ENCODE results near the gene INSM2. TPM values are rescaled to one million over a fixed set of nuclear protein-coding genes. Genes with fewer than 3 reads are reported as not detected.

Gene INSM2
- total RNA-seq, 1 donor from 2014 or later, result 0.12 TPM

DNA sequence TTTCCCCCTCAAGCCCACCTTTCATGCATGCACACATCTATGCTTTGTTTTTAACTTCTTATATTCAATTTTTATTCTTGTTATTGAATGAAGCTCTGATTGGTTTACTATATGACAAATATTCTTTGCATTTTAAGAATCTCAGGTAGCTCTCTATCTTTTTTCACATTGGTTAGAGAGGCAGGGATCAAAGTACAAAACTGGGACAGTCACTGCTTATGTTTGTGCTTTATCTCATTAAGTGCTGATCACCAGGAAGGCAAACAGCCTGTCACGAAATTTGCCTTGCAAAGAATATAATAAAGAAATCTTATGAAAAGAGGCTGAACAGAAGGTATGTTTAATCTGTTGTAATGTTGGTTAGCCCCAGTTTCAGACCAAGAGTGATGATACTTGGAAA is 29.7 kb upstream of the INSM2 start:
- Mint-ChIP-seq H3K36me3 (no peaks in the 10 kb centered on the region), H3K9me3 (no peaks in the 10 kb centered on the region), H3K4me3 (no peak overlapping the region), H3K4me1 (ENCODE audit: unreplicated experiment) (no peaks in the 10 kb centered on the region), H3K27me3 (peaks cover 28% of the 10 kb centered on the region), H3K27ac (peak overlapping the region; percentile 21)
- TF ChIP-seq, protein P1, sequence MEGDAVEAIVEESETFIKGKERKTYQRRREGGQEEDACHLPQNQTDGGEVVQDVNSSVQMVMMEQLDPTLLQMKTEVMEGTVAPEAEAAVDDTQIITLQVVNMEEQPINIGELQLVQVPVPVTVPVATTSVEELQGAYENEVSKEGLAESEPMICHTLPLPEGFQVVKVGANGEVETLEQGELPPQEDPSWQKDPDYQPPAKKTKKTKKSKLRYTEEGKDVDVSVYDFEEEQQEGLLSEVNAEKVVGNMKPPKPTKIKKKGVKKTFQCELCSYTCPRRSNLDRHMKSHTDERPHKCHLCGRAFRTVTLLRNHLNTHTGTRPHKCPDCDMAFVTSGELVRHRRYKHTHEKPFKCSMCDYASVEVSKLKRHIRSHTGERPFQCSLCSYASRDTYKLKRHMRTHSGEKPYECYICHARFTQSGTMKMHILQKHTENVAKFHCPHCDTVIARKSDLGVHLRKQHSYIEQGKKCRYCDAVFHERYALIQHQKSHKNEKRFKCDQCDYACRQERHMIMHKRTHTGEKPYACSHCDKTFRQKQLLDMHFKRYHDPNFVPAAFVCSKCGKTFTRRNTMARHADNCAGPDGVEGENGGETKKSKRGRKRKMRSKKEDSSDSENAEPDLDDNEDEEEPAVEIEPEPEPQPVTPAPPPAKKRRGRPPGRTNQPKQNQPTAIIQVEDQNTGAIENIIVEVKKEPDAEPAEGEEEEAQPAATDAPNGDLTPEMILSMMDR (conservative IDR thresholded peaks at IDR 0.05), result no peak
- no peak for DNase-seq (ENCODE audit: extremely low spot score, unreplicated experiment)

DNA sequence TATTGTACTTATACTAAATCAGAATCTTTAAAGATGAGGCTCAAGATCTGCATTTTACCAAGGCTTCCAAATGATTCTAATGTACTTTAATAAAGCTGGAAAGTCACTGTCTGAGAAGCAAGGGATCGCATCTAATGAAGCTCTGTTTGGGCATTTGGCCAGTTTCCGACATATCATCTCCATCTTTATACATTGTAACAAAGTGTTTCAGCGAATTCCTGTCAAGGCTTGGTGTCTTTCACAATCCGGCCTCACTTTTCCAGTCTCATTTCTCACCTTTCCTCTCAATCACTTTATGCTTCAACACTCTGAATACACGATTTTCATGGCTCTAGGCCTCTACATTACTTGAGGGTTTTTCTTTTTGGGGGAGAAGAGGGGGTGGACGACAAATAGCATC is 27.5 kb upstream of the INSM2 start:
- Mint-ChIP-seq H3K4me1 (ENCODE audit: unreplicated experiment) (no peaks in the 10 kb centered on the region), H3K27me3 (peaks cover 27% of the 10 kb centered on the region), H3K36me3 (no peaks in the 10 kb centered on the region), H3K27ac (no peak overlapping the region), H3K9me3 (no peaks in the 10 kb centered on the region), H3K4me3 (no peak overlapping the region)
- no peak for DNase-seq (ENCODE audit: extremely low spot score, unreplicated experiment)
- TF ChIP-seq, protein P1 (conservative IDR thresholded peaks at IDR 0.05), result no peak

DNA sequence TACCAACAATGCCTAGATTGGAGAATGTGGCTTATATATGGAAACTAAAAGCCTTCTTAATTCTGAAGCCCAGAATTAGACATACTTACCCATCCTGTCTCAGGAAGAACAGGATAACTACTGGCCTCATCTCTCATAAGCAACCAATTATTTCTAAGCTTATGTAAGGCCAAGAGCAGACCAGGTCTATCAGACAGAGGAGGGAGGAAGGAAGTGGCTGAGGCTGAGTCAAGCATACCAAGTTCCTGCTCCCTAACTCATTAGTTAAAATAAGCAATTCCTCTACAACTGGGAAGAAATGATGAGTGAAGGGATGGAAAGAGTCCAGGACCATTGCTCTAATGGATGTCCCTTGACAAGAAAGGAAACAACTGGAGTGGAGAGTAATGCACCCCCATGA is 27.0 kb upstream of the INSM2 start:
- Mint-ChIP-seq H3K9me3 (no peaks in the 10 kb centered on the region), H3K4me1 (ENCODE audit: unreplicated experiment) (no peaks in the 10 kb centered on the region), H3K27me3 (peaks cover 23% of the 10 kb centered on the region), H3K27ac (no peak overlapping the region), H3K36me3 (no peaks in the 10 kb centered on the region), H3K4me3 (no peak overlapping the region)
- DNase-seq (ENCODE audit: extremely low spot score, unreplicated experiment), result no peak
- TF ChIP-seq, protein P1 (conservative IDR thresholded peaks at IDR 0.05), result no peak

DNA sequence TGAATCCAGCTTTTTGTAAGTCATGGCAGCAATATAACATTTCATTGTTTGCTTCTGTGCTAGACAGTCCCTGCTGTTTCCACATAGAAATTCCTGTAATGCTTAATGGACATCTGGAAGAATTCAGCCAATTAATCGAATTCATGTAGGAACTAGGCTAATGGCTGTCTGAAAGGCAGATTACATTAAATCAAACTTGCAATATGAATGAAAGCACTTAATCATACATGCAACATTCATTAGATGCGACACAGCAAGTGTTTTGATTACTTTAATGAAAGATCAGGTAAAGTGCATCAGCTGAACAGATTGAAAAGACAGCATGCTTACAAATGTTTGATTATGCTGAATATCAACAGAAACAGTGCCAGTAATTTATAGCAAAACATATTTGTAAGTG is 24.1 kb upstream of the INSM2 start:
- Mint-ChIP-seq H3K4me3 (no peak overlapping the region), H3K36me3 (no peaks in the 10 kb centered on the region), H3K27ac (no peak overlapping the region), H3K9me3 (no peaks in the 10 kb centered on the region), H3K4me1 (ENCODE audit: unreplicated experiment) (no peaks in the 10 kb centered on the region), H3K27me3 (peaks cover 10% of the 10 kb centered on the region)
- DNase-seq (ENCODE audit: extremely low spot score, unreplicated experiment), result no peak
- TF ChIP-seq, protein P1 (conservative IDR thresholded peaks at IDR 0.05), result no peak

DNA sequence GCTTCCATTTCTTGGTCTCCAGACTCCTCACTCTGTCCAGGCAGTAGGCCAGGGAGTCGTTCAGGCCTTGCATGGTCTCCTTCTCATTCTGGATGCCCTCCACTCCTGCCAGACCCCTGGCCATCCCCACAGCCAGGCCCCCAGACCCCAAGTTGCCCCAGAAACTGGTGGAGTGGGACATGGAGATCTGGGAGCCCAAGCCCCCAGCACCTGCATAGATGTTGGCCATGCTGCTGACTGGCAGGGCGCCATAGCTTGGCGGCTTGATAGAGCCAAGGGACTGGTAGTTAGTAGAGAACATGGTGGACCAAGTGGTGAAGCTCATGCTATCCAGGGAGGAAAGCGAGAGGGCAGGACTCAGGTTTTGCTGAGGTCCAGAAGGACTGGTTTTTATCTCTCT is 21.2 kb upstream of the INSM2 start:
- TF ChIP-seq, protein P1 (conservative IDR thresholded peaks at IDR 0.05), result no peak
- Mint-ChIP-seq H3K27ac (no peak overlapping the region), H3K9me3 (no peaks in the 10 kb centered on the region), H3K36me3 (no peaks in the 10 kb centered on the region), H3K27me3 (peaks cover 8% of the 10 kb centered on the region), H3K4me3 (no peak overlapping the region), H3K4me1 (ENCODE audit: unreplicated experiment) (no peaks in the 10 kb centered on the region)
- DNase-seq (ENCODE audit: extremely low spot score, unreplicated experiment), result no peak

DNA sequence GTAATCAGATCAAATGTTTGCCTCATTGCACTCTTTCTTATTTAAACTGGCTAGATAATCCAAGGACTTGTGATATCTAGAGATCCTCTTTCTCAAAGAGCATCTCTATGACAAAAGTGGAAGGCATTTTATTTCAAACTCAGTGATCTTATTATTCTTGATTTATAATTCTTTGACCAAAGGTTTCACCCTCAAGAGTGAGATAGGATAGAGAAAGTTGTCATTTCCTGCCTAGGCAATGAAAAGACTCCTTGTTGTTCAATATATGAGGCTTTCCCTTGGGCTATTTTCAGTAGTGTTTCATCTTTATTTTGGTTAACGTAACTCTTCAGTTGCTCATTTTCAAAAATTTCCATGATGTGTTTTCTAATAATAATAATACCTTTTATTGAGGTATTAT is 18.0 kb upstream of the INSM2 start:
- Mint-ChIP-seq H3K4me3 (no peak overlapping the region), H3K36me3 (no peaks in the 10 kb centered on the region), H3K27ac (no peak overlapping the region), H3K27me3 (peaks cover 7% of the 10 kb centered on the region), H3K4me1 (ENCODE audit: unreplicated experiment) (no peaks in the 10 kb centered on the region), H3K9me3 (no peaks in the 10 kb centered on the region)
- TF ChIP-seq, protein P1 (conservative IDR thresholded peaks at IDR 0.05), result no peak
- DNase-seq (ENCODE audit: extremely low spot score, unreplicated experiment), result no peak
